ENCODE measurements around the gene ANKHD1. TPM values are rescaled to one million over a fixed set of nuclear protein-coding genes. Genes with fewer than 3 reads are reported as not detected.
A peak's percentile ranks its signal among the peaks of the same experiment; 100 is the strongest.

ANKHD1 gene
- total and polyA plus RNA-seq, 9 of the 15 experiments (the other 6 are each of a cell fraction or from before 2014, with no cell fraction given), result 38.9 to 138 (median 78.7) TPM

DNA sequence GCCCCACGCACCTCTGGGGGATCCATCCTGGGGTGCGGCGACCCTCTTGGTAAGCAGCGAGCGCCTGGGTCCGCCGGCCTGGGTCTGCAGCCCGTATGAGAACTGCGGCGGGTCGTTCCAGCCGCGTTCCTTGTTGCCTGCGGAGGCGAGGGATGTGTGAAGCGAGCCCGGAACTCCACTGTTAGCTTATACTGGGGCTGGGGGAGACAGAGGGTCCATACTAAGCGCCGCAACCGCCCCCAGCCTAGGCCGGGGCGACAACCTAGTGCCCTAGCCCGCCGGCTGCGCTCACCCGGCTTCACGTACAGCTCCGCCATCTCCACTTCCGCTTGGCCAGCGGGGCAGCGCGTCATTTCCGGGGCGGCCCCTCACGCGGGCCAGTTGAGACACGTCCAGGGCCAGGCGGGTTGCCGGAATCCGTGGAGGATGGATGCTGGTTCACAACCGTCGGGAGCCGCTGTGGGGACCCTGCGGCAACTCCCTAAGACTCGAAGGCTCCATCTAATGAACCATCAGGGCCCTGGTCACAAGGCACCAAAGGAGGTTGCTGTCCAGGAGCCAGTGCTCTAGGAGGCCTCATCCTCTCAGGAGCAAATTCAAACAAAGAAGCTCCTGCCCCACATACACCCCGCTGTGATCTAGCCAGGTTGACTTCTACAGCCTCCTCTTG is 155.6 kb downstream of the ANKHD1 start, which contains the start of gene SRA1 (continued):
- TF ChIP-seq MYC (IDR thresholded peaks at IDR 0.05; ENCODE audit: low read depth, low read length) (peak; percentile 66), MYC (CRISPR knock-in tag; IDR thresholded peaks at IDR 0.05; ENCODE audit: borderline replicate concordance, low read depth) (peak; percentile 68; the same call in 1 of the 2 replicates), POLR3A (IDR thresholded peaks at IDR 0.05; ENCODE audit: borderline replicate concordance, extremely low read depth, insufficient read depth, insufficient read length) (no peak), POLR2AphosphoS5 (IDR thresholded peaks at IDR 0.05; ENCODE audit: control insufficient read depth, insufficient read depth, low read depth, low read length) (peak; percentile 90), SIRT6 (IDR thresholded peaks at IDR 0.05; ENCODE audit: low read depth, low read length) (no peak), NR2F6 (CRISPR knock-in tag; IDR thresholded peaks at IDR 0.05) (0 out of 2 replicates have a peak, but pooled peaks have one; percentile 26)
- TF ChIP-seq, protein P1, sequence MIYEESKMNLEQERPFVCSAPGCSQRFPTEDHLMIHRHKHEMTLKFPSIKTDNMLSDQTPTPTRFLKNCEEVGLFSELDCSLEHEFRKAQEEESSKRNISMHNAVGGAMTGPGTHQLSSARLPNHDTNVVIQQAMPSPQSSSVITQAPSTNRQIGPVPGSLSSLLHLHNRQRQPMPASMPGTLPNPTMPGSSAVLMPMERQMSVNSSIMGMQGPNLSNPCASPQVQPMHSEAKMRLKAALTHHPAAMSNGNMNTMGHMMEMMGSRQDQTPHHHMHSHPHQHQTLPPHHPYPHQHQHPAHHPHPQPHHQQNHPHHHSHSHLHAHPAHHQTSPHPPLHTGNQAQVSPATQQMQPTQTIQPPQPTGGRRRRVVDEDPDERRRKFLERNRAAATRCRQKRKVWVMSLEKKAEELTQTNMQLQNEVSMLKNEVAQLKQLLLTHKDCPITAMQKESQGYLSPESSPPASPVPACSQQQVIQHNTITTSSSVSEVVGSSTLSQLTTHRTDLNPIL (CRISPR knock-in tag; IDR thresholded peaks at IDR 0.05), result no peak
- TF ChIP-seq, protein P2, sequence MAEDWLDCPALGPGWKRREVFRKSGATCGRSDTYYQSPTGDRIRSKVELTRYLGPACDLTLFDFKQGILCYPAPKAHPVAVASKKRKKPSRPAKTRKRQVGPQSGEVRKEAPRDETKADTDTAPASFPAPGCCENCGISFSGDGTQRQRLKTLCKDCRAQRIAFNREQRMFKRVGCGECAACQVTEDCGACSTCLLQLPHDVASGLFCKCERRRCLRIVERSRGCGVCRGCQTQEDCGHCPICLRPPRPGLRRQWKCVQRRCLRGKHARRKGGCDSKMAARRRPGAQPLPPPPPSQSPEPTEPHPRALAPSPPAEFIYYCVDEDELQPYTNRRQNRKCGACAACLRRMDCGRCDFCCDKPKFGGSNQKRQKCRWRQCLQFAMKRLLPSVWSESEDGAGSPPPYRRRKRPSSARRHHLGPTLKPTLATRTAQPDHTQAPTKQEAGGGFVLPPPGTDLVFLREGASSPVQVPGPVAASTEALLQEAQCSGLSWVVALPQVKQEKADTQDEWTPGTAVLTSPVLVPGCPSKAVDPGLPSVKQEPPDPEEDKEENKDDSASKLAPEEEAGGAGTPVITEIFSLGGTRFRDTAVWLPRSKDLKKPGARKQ (CRISPR knock-in tag; IDR thresholded peaks at IDR 0.05), result no peak
- TF ChIP-seq, protein P3, sequence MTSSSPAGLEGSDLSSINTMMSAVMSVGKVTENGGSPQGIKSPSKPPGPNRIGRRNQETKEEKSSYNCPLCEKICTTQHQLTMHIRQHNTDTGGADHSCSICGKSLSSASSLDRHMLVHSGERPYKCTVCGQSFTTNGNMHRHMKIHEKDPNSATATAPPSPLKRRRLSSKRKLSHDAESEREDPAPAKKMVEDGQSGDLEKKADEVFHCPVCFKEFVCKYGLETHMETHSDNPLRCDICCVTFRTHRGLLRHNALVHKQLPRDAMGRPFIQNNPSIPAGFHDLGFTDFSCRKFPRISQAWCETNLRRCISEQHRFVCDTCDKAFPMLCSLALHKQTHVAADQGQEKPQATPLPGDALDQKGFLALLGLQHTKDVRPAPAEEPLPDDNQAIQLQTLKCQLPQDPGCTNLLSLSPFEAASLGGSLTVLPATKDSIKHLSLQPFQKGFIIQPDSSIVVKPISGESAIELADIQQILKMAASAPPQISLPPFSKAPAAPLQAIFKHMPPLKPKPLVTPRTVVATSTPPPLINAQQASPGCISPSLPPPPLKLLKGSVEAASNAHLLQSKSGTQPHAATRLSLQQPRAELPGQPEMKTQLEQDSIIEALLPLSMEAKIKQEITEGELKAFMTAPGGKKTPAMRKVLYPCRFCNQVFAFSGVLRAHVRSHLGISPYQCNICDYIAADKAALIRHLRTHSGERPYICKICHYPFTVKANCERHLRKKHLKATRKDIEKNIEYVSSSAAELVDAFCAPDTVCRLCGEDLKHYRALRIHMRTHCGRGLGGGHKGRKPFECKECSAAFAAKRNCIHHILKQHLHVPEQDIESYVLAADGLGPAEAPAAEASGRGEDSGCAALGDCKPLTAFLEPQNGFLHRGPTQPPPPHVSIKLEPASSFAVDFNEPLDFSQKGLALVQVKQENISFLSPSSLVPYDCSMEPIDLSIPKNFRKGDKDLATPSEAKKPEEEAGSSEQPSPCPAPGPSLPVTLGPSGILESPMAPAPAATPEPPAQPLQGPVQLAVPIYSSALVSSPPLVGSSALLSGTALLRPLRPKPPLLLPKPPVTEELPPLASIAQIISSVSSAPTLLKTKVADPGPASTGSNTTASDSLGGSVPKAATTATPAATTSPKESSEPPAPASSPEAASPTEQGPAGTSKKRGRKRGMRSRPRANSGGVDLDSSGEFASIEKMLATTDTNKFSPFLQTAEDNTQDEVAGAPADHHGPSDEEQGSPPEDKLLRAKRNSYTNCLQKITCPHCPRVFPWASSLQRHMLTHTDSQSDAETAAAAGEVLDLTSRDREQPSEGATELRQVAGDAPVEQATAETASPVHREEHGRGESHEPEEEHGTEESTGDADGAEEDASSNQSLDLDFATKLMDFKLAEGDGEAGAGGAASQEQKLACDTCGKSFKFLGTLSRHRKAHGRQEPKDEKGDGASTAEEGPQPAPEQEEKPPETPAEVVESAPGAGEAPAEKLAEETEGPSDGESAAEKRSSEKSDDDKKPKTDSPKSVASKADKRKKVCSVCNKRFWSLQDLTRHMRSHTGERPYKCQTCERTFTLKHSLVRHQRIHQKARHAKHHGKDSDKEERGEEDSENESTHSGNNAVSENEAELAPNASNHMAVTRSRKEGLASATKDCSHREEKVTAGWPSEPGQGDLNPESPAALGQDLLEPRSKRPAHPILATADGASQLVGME (CRISPR knock-in tag; IDR thresholded peaks at IDR 0.05), result 0 out of 2 replicates have a peak, but pooled peaks have one; percentile 61
- TF ChIP-seq, protein P4, sequence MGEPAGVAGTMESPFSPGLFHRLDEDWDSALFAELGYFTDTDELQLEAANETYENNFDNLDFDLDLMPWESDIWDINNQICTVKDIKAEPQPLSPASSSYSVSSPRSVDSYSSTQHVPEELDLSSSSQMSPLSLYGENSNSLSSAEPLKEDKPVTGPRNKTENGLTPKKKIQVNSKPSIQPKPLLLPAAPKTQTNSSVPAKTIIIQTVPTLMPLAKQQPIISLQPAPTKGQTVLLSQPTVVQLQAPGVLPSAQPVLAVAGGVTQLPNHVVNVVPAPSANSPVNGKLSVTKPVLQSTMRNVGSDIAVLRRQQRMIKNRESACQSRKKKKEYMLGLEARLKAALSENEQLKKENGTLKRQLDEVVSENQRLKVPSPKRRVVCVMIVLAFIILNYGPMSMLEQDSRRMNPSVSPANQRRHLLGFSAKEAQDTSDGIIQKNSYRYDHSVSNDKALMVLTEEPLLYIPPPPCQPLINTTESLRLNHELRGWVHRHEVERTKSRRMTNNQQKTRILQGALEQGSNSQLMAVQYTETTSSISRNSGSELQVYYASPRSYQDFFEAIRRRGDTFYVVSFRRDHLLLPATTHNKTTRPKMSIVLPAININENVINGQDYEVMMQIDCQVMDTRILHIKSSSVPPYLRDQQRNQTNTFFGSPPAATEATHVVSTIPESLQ (CRISPR knock-in tag; IDR thresholded peaks at IDR 0.05), result no peak
